Vagina (tissue), 2 donors: ENCODE data around the gene BTBD6. TPM values are rescaled to one million over a fixed set of nuclear protein-coding genes. Genes with fewer than 3 reads are reported as not detected.
"Not testable (repeated sequence)": the region's sequence is repeated elsewhere in the genome, so short reads cannot be mapped to it uniquely, and the experiment has no call there.

Source experiments
- DNase-seq, 2 donors: peaks; one replicate each; pipeline ENCODE4 v3.0.0-alpha.2; 2017; ENCODE audit errors: extremely low spot score in 2 of 2
- H3K27ac ChIP-seq: fragments of 200-600 bp; sonication (generic); one replicate; pipeline ENCODE4 v1.5.1; 2019
- H3K27me3 ChIP-seq: fragments of 200-600 bp; sonication (generic); one replicate; pipeline ENCODE4 v1.5.1; 2019
- H3K36me3 ChIP-seq, 2 donors: fragments of 200-600 bp; sonication (generic); one replicate each; pipeline ENCODE4 v1.5.1; 2017 to 2019
- H3K4me1 ChIP-seq: fragments of 200-600 bp; sonication (generic); one replicate; pipeline ENCODE4 v1.5.1; 2019
- H3K4me3 ChIP-seq, 2 donors: fragments of 200-600 bp; sonication (generic); 1 replicate in 1 of 2; 2 replicates in 1 of 2; pipeline ENCODE4 v1.5.1; 2016 to 2019
- H3K9me3 ChIP-seq: fragments of 200-600 bp; sonication (generic); one replicate; pipeline ENCODE4 v1.5.1; 2019
- POLR2A ChIP-seq, 2 donors: fragments of 450-650 bp; IDR thresholded peaks; one replicate each; pipeline ENCODE4 v1.6.1; 2017; ENCODE audit warnings: antibody characterized with exemption in 2 of 2, mild to moderate bottlenecking in 2 of 2, moderate library complexity in 2 of 2
- POLR2AphosphoS5 ChIP-seq, 2 donors: sonication (generic); formaldehyde crosslinking; IDR thresholded peaks; one replicate each; pipeline ENCODE4 v1.9.0; 2017; ENCODE audit warnings: antibody characterized with exemption in 2 of 2, mild to moderate bottlenecking in 2 of 2, low read depth in 1 of 2; ENCODE audit not compliant: insufficient read depth in 1 of 2
- intact Hi-C: fragments of 100-400 bp; cut with DNase I; formaldehyde crosslinking; loops from one replicate; pipeline ENCODE4 v1.15.1; 2023
- total RNA-seq: library from RNA; depleted of rRNA; stranded (reverse); fragments of >200 nt; gene quantifications from one replicate; pipeline ENCODE4 v1.2.3, GENCODE V29; 2016
- TF ChIP-seq, protein P1 (sequence below), 3 experiments: fragments of 450-650 bp in 2 of 3; fragments of 200-600 bp in 1 of 3; sonication (generic) in 1 of 3; IDR thresholded peaks; one replicate each; pipeline ENCODE4 v1.5.1; 2017 to 2019; ENCODE audit warnings: antibody characterized with exemption in 3 of 3, mild to moderate bottlenecking in 2 of 3, moderate library complexity in 2 of 3

The BTBD6 gene
- total RNA-seq, 1 donor from 2014 or later, result 45.9 TPM

DNA sequence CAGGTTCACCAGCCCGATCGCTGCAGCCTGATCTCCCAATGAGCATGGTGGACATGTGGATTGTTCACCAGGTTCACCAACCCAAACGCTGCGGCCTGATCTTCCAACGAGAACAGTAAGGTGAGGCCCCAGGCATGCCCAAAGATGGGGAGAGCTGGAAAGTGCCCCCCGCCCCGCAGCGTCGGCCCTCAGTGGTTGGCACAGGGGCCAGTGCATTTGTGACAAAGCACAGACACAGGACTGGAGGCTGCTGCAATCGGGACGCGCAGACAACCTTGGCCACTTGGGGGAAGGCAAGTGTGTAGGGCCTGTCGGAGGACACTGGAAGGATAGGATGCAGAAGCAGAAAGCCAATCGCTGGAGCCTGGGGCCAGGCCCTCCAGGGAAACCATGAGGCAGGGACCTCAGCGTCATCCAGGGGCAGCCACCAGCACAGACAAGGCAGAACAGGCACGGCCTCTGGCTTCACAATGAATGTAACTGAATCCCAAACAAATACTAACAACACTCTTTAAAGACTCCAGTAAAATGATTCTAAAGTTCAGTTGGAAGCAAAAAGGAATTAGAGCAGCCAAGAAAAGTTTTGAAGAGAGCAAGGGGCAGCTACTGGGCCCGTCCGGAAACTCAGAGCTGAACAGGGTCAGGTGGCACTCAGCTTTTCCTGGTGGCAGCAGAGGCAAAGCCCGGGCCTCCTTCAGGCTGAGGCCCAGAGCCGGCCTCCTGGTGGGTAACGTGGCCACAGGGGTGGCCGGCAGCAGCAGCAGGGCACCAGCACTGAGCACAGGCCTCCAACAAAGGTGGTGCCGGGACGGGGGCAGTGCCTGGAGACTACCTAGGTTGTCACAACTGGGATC lies 39.1 kb downstream of the BTBD6 start:
- DNase-seq, result no peak
- peaks cover 10% of the 10 kb centered on the region for H3K4me1 ChIP-seq
- no peaks in the 10 kb centered on the region for H3K36me3 ChIP-seq
- no peak overlapping the region for H3K27ac ChIP-seq
- H3K4me3 ChIP-seq, result no peak overlapping the region
- no peaks in the 10 kb centered on the region for H3K9me3 ChIP-seq
- H3K27me3 ChIP-seq, result no peaks in the 10 kb centered on the region
- TF ChIP-seq, protein P1, sequence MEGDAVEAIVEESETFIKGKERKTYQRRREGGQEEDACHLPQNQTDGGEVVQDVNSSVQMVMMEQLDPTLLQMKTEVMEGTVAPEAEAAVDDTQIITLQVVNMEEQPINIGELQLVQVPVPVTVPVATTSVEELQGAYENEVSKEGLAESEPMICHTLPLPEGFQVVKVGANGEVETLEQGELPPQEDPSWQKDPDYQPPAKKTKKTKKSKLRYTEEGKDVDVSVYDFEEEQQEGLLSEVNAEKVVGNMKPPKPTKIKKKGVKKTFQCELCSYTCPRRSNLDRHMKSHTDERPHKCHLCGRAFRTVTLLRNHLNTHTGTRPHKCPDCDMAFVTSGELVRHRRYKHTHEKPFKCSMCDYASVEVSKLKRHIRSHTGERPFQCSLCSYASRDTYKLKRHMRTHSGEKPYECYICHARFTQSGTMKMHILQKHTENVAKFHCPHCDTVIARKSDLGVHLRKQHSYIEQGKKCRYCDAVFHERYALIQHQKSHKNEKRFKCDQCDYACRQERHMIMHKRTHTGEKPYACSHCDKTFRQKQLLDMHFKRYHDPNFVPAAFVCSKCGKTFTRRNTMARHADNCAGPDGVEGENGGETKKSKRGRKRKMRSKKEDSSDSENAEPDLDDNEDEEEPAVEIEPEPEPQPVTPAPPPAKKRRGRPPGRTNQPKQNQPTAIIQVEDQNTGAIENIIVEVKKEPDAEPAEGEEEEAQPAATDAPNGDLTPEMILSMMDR (IDR thresholded peaks at IDR 0.05), result no peak
- TF ChIP-seq POLR2A (IDR thresholded peaks at IDR 0.05) (no peak), POLR2AphosphoS5 (IDR thresholded peaks at IDR 0.05; ENCODE audit: insufficient read depth in 1 of 2, low read depth in 1 of 2) (no peak)
- intact Hi-C loops, result loop anchor here (10.0 kb wide), 2 partner anchors 83 to 193 kb away; no protein-coding TSS in a partner anchor

DNA sequence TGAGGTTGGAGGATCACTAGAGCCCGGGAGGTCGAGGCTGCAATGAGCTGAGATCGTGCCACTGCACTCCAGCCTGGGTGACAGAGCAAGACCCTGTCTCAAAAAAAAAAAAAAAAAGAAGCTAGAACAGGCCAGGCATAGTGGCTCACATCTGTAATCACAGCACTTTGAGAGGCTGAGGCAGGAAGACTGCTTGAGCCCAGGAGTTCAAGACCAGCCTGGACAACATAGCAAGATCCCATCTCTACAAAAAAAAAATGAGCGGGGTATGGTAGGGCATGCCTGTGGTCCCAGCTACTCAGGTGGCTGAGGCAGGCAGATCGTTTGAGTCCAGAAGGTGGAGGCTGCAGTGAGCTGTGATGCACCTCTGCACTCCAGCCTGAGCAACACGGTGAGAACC lies 40.6 kb downstream of the BTBD6 start:
- intact Hi-C loops, result loop anchor here (10.0 kb wide), 2 partner anchors 84 to 194 kb away; no protein-coding TSS in a partner anchor
- not testable (repeated sequence) for H3K27me3 ChIP-seq, DNase-seq, H3K4me3 ChIP-seq, H3K9me3 ChIP-seq, H3K36me3 ChIP-seq, H3K27ac ChIP-seq
- H3K4me1 ChIP-seq, result peaks cover 25% of the 10 kb centered on the region

DNA sequence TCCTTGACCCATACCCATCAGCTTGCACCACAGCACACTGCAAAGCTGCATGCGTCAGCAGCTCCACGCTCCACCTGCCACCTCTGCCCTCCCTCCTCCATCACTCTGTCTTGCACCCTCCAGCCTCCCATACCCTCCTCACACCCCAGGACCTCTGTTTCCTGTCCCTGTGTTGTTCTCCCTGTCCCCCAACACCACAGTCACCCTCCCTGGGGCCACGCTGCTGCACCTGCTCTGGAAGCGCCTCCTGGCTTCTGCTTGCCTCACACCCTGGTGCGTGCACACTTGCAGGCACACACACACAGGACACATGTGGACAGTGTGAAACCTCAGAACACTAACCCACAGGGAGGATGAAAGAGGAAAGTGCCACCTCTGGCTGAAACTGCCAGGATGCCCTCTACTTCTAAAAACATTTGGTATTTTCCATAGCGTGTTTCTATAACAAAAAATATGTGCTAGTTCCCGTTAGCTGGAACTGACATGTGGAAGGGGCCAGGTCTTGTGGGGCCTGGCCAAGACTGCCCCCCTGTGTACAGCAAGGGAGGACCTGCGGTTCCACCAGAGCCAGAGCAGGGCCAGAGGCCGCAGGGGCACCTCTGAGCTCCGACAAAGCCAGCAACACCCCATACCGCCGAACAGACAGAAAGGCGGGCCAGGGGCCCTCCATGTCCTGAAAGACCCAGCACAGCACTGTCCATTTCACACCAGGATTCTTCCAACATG lies 42.5 kb downstream of the BTBD6 start:
- no peak overlapping the region for H3K4me3 ChIP-seq
- no peaks in the 10 kb centered on the region for H3K9me3 ChIP-seq
- peaks cover 37% of the 10 kb centered on the region for H3K4me1 ChIP-seq
- no peaks in the 10 kb centered on the region for H3K36me3 ChIP-seq
- H3K27ac ChIP-seq, result no peak overlapping the region
- no peaks in the 10 kb centered on the region for H3K27me3 ChIP-seq
- intact Hi-C loops, result loop anchor here (10.0 kb wide), 1 partner anchor 46 kb away; the partner anchor contains the start of gene BTBD6
- DNase-seq, result no peak
- TF ChIP-seq, protein P1 (IDR thresholded peaks at IDR 0.05), result no peak
- TF ChIP-seq POLR2A (IDR thresholded peaks at IDR 0.05) (no peak), POLR2AphosphoS5 (IDR thresholded peaks at IDR 0.05; ENCODE audit: insufficient read depth in 1 of 2, low read depth in 1 of 2) (no peak)

DNA sequence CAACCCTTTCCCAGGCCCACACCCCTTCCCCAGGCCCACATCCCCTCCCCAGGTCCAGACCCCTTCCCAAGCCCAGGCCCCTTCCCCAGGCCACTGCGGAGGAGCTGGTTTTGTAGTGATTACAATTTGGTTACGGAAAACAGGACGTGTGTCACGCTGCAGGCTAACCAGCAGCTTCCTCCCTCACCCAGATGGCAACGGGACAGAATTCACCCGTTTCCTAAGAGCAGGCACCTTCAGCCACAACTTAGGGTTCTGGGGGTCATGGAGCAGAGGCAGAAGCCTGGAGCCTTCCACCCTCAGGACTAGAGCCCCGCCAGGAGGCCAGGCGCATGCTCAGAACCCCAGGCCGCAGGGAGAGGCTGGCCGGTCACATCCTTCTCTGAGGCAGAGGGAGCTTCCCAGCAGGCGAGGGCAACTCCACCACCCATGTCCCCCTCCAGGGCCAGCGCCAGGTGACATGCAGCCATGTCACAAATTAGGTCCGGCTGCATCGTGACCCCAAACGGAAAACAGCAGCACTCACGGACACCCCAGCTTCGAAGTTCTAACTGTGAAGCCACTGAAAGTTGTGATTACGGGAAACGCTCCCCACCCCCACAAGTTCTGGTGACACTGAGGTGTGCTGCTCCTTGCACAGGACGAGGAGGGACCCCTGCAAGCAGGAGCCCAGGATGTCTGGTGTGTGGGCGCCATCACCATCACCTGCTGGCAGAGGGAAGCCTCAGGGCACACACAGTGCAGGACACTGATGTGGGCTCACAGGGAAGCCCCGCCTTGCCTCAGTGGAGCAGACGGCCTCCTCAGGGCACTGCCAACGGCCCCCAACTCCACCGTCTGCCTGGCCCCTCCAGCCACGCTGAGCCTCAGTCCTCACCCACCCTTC lies 44.7 kb downstream of the BTBD6 start:
- no peaks in the 10 kb centered on the region for H3K9me3 ChIP-seq
- no peak overlapping the region for H3K4me3 ChIP-seq
- TF ChIP-seq, protein P1 (IDR thresholded peaks at IDR 0.05), result no peak
- TF ChIP-seq POLR2A (IDR thresholded peaks at IDR 0.05) (no peak), POLR2AphosphoS5 (IDR thresholded peaks at IDR 0.05; ENCODE audit: insufficient read depth in 1 of 2, low read depth in 1 of 2) (no peak)
- no peak overlapping the region for H3K27ac ChIP-seq
- DNase-seq, result no peak
- no peaks in the 10 kb centered on the region for H3K27me3 ChIP-seq
- peaks cover 37% of the 10 kb centered on the region for H3K4me1 ChIP-seq
- H3K36me3 ChIP-seq, result no peaks in the 10 kb centered on the region
- intact Hi-C loops, result loop anchor here (10.0 kb wide), 1 partner anchor 48 kb away; the partner anchor contains the start of gene BTBD6

DNA sequence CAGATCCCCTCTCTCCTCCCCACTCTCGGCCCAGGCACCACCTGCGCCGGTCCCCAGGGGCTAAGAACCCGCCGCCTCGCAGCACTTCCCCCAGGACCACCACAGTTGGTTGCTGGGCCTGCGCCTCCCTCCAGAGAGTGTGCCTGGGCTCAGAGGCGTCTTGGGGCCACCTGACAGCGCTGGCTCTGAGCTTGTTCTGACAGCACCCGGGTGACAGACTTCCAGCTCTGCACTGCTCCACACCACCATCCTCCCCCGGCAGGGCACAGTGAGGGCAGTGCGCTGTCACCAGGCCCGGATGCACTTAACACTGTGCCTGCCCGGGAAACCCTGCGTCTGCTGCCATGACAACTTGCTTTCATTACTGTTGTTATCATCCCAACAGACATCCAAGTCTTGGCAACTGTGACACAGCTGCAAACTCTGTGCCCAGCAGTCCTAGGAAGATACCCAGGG lies 45.8 kb downstream of the BTBD6 start:
- intact Hi-C loops, result loop anchor here (10.0 kb wide), 1 partner anchor 49 kb away; the partner anchor contains the start of gene BTBD6
- Histone ChIP-seq H3K36me3 (no peaks in the 10 kb centered on the region), H3K27me3 (no peaks in the 10 kb centered on the region), H3K27ac (no peak overlapping the region), H3K4me3 (no peak overlapping the region), H3K9me3 (no peaks in the 10 kb centered on the region), H3K4me1 (peaks cover 48% of the 10 kb centered on the region)
- no peak for DNase-seq
- TF ChIP-seq, protein P1 (IDR thresholded peaks at IDR 0.05), result no peak
- TF ChIP-seq POLR2A (IDR thresholded peaks at IDR 0.05) (no peak), POLR2AphosphoS5 (IDR thresholded peaks at IDR 0.05; ENCODE audit: insufficient read depth in 1 of 2, low read depth in 1 of 2) (no peak)

DNA sequence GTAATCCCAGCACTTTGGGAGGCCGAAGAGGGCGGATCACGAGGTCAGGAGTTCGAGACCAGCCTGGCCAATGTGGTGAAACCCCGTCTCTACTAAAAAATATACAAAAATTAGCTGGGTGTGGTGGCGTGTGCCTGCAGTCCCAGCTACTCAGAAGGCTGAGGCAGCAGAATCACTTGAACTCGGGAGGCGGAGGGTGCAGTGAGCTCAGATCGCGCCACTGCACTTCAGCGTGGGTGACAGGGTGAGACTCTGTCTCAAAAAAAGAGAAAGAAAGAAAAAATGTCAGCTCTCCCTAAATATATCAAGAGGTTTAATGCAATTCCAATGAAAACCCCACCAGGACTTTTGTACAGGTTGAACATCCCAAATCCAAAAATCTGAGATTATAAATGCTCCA lies 49.0 kb downstream of the BTBD6 start:
- peaks cover 55% of the 10 kb centered on the region for H3K4me1 ChIP-seq
- intact Hi-C loops, result loop anchor here (10.0 kb wide), 1 partner anchor 53 kb away; the partner anchor contains the start of gene BTBD6

More for the DNA sequence above, 49.0 kb downstream of the BTBD6 start:
- not testable (repeated sequence) for H3K27ac ChIP-seq, H3K27me3 ChIP-seq, H3K4me3 ChIP-seq, H3K9me3 ChIP-seq, H3K36me3 ChIP-seq, DNase-seq
